ENCODE results near the gene HEG1. TPM values are rescaled to one million over a fixed set of nuclear protein-coding genes. Genes with fewer than 3 reads are reported as not detected.

HEG1 gene
- total and polyA plus RNA-seq, 2 experiments from 2014 or later, result 1.8 to 8.8 TPM

DNA sequence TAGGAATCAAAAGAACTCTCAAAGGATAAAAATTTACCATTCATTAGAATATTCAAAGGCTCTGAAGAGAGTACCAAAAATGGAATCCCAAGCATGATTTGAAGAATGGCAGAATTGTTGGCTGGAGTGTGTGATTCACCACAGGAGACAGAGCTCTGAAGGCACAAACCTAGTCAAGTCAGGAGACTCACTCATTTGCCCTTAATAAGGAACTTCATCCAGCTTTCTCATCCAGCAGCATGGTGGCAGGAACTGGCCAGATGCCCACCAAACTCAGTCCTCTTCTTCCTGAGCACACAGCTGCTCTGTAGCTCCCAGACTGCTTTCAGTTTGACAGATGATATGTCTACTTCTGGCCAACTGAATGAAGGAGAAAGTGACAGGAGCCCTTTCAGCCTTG lies 16.5 kb upstream of the HEG1 start (continued):
- TF ChIP-seq, protein P1, sequence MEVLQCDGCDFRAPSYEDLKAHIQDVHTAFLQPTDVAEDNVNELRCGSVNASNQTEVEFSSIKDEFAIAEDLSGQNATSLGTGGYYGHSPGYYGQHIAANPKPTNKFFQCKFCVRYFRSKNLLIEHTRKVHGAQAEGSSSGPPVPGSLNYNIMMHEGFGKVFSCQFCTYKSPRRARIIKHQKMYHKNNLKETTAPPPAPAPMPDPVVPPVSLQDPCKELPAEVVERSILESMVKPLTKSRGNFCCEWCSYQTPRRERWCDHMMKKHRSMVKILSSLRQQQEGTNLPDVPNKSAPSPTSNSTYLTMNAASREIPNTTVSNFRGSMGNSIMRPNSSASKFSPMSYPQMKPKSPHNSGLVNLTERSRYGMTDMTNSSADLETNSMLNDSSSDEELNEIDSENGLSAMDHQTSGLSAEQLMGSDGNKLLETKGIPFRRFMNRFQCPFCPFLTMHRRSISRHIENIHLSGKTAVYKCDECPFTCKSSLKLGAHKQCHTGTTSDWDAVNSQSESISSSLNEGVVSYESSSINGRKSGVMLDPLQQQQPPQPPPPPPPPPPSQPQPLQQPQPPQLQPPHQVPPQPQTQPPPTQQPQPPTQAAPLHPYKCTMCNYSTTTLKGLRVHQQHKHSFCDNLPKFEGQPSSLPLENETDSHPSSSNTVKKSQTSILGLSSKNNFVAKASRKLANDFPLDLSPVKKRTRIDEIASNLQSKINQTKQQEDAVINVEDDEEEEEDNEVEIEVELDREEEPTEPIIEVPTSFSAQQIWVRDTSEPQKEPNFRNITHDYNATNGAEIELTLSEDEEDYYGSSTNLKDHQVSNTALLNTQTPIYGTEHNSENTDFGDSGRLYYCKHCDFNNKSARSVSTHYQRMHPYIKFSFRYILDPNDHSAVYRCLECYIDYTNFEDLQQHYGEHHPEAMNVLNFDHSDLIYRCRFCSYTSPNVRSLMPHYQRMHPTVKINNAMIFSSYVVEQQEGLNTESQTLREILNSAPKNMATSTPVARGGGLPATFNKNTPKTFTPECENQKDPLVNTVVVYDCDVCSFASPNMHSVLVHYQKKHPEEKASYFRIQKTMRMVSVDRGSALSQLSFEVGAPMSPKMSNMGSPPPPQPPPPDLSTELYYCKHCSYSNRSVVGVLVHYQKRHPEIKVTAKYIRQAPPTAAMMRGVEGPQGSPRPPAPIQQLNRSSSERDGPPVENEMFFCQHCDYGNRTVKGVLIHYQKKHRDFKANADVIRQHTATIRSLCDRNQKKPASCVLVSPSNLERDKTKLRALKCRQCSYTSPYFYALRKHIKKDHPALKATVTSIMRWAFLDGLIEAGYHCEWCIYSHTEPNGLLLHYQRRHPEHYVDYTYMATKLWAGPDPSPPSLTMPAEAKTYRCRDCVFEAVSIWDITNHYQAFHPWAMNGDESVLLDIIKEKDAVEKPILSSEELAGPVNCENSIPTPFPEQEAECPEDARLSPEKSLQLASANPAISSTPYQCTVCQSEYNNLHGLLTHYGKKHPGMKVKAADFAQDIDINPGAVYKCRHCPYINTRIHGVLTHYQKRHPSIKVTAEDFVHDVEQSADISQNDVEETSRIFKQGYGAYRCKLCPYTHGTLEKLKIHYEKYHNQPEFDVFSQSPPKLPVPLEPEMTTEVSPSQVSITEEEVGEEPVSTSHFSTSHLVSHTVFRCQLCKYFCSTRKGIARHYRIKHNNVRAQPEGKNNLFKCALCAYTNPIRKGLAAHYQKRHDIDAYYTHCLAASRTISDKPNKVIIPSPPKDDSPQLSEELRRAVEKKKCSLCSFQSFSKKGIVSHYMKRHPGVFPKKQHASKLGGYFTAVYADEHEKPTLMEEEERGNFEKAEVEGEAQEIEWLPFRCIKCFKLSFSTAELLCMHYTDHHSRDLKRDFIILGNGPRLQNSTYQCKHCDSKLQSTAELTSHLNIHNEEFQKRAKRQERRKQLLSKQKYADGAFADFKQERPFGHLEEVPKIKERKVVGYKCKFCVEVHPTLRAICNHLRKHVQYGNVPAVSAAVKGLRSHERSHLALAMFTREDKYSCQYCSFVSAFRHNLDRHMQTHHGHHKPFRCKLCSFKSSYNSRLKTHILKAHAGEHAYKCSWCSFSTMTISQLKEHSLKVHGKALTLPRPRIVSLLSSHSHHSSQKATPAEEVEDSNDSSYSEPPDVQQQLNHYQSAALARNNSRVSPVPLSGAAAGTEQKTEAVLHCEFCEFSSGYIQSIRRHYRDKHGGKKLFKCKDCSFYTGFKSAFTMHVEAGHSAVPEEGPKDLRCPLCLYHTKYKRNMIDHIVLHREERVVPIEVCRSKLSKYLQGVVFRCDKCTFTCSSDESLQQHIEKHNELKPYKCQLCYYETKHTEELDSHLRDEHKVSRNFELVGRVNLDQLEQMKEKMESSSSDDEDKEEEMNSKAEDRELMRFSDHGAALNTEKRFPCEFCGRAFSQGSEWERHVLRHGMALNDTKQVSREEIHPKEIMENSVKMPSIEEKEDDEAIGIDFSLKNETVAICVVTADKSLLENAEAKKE (CRISPR knock-in tag; IDR thresholded peaks at IDR 0.05), result no peak

- H3K9me2 ChIP-seq (ENCODE audit: insufficient read depth), result 0 out of 2 replicates have a peak, but pooled peaks cover 6% of the 10 kb centered on the region
- no peak for ATAC-seq
- Mint-ChIP-seq H3K27me3 (ENCODE audit: insufficient read depth, low read depth, poor library complexity) (peaks cover 7% of the 10 kb centered on the region), H3K27ac (no peak overlapping the region), H3K4me3 (no peak overlapping the region), H3K9me3 (no peaks in the 10 kb centered on the region), H3K36me3 (ENCODE audit: low read depth) (no peaks in the 10 kb centered on the region), H3K4me1 (peaks cover 11% of the 10 kb centered on the region)
- H2AFZ ChIP-seq, result no peak overlapping the region
- no peak overlapping the region for H3K27ac ChIP-seq (ENCODE audit: low read depth)
- no peaks in the 10 kb centered on the region for H3K36me3 ChIP-seq (ENCODE audit: insufficient read depth)
- H3K4me2 ChIP-seq, result no peak overlapping the region
- no peaks in the 10 kb centered on the region for H3K27me3 ChIP-seq (ENCODE audit: insufficient read depth)
- H3K79me2 ChIP-seq (replicated peaks; ENCODE audit: insufficient read depth), result no peaks in the 10 kb centered on the region
- no peaks in the 10 kb centered on the region for H4K20me1 ChIP-seq (replicated peaks; ENCODE audit: insufficient read depth)
- H3K4me3 ChIP-seq, result no peak overlapping the region
- H3F3A ChIP-seq (replicated peaks; ENCODE audit: low read depth), result no peaks in the 10 kb centered on the region
- peaks cover 3% of the 10 kb centered on the region; the same call in 1 of the 2 replicates for H3K4me1 ChIP-seq (ENCODE audit: insufficient read depth)
- no peak for DNase-seq (ENCODE audit: low spot score)
- TF ChIP-seq ZNF114 (CRISPR knock-in tag; IDR thresholded peaks at IDR 0.05), result no peak
- TF ChIP-seq CREB1 (CRISPR knock-in tag; IDR thresholded peaks at IDR 0.05; ENCODE audit: low read depth), result no peak
- no peak for TF ChIP-seq EZH2 (IDR thresholded peaks at IDR 0.05; ENCODE audit: low read depth, unreplicated experiment)
- TF ChIP-seq, protein P2, sequence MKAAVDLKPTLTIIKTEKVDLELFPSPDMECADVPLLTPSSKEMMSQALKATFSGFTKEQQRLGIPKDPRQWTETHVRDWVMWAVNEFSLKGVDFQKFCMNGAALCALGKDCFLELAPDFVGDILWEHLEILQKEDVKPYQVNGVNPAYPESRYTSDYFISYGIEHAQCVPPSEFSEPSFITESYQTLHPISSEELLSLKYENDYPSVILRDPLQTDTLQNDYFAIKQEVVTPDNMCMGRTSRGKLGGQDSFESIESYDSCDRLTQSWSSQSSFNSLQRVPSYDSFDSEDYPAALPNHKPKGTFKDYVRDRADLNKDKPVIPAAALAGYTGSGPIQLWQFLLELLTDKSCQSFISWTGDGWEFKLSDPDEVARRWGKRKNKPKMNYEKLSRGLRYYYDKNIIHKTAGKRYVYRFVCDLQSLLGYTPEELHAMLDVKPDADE (IDR thresholded peaks at IDR 0.05), result no peak
- TF ChIP-seq, protein P1 (CRISPR knock-in tag; IDR thresholded peaks at IDR 0.05), result no peak
- TF ChIP-seq EZH2phosphoT487 (IDR thresholded peaks at IDR 0.05; ENCODE audit: unreplicated experiment), result no peak
- no peak for TF ChIP-seq NANOG (IDR thresholded peaks at IDR 0.05; ENCODE audit: borderline replicate concordance)
Measured at GRCh38 chr3:125069968-125070745, 14.4 kb upstream of the HEG1 start.
